SHP77 treated with DMSO at 0.1 percent for 48 hours (cell line): ENCODE results near the gene ZNF512B.
"Not testable (repeated sequence)": the region's sequence is repeated elsewhere in the genome, so short reads cannot be mapped to it uniquely, and the experiment has no call there.

Source experiments
- DNase-seq: peaks from one replicate; lab custom pipeline; 2025; lab: John Stamatoyannopoulos, UW

The ZNF512B gene

GRCh38 chr20:63932606-63933160, 37.0 kb downstream of the ZNF512B start:
- no peak for DNase-seq

GRCh38 chr20:63931735-63932134, 38.0 kb downstream of the ZNF512B start:
- no peak for DNase-seq

- no peak for DNase-seq
Measured at GRCh38 chr20:63930971-63931553, 38.7 kb downstream of the ZNF512B start.

- DNase-seq = not testable (repeated sequence)
Measured at GRCh38 chr20:63929473-63929883, 40.3 kb downstream of the ZNF512B start.

GRCh38 chr20:63929071-63929470, 40.7 kb downstream of the ZNF512B start:
- DNase-seq = no peak

- no peak for DNase-seq
Measured at GRCh38 chr20:63926298-63926697, 43.4 kb downstream of the ZNF512B start.

GRCh38 chr20:63924241-63924640, 45.5 kb downstream of the ZNF512B start:
- no peak for DNase-seq

GRCh38 chr20:63923651-63924050, 46.1 kb downstream of the ZNF512B start:
- DNase-seq = no peak

GRCh38 chr20:63920226-63920625, 49.5 kb downstream of the ZNF512B start:
- DNase-seq = no peak

GRCh38 chr20:63919130-63919529, 50.6 kb downstream of the ZNF512B start:
- no peak for DNase-seq

GRCh38 chr20:63917811-63918210, 51.9 kb downstream of the ZNF512B start:
- DNase-seq = no peak

GRCh38 chr20:63916371-63916939, 53.3 kb downstream of the ZNF512B start:
- DNase-seq = not testable (repeated sequence)

- no peak for DNase-seq
Measured at GRCh38 chr20:63915471-63915870, 54.3 kb downstream of the ZNF512B start.

- DNase-seq = no peak
Measured at GRCh38 chr20:63913768-63914167, 56.0 kb downstream of the ZNF512B start.

GRCh38 chr20:63911176-63911575, 58.6 kb downstream of the ZNF512B start:
- no peak for DNase-seq

- no peak for DNase-seq
Measured at GRCh38 chr20:63908008-63908682, 61.6 kb downstream of the ZNF512B start.
